Astrocyte (in vitro differentiated cells and primary cell): ENCODE measurements around the gene SEH1L.

Source experiments
- EZH2 ChIP-seq: IDR thresholded peaks from 2 replicates; pipeline ENCODE4 v1.6.1; 2012; ENCODE audit warnings: mild to moderate bottlenecking, low read length, inconsistent platforms; ENCODE audit not compliant: insufficient read depth
- TF ChIP-seq, protein P1 (sequence below): IDR thresholded peaks from 2 replicates; pipeline ENCODE4 v1.5.1; 2011; ENCODE audit warnings: low read depth, mild to moderate bottlenecking, inconsistent platforms, low read length, moderate library complexity; ENCODE audit not compliant: insufficient read depth

DNA sequence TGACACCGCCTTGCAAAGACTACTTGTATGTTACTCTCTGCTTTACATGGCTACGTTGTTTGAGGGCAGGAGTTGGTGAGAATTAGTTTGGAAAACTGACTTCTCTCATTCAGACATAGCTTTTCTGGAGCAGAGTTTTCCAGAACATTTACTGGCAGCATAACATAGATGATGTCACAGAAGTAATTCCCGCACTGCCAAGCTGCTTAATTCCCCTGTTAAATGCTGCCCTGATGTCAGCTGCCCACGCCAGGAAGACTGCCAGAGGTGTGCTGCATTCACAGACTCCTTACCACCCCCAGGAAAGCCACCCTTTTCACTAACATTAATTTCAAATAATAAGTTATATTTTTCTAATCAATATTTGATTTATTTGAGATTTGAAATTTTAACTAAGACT is 39.1 kb upstream of the SEH1L start:
- TF ChIP-seq, protein P1, sequence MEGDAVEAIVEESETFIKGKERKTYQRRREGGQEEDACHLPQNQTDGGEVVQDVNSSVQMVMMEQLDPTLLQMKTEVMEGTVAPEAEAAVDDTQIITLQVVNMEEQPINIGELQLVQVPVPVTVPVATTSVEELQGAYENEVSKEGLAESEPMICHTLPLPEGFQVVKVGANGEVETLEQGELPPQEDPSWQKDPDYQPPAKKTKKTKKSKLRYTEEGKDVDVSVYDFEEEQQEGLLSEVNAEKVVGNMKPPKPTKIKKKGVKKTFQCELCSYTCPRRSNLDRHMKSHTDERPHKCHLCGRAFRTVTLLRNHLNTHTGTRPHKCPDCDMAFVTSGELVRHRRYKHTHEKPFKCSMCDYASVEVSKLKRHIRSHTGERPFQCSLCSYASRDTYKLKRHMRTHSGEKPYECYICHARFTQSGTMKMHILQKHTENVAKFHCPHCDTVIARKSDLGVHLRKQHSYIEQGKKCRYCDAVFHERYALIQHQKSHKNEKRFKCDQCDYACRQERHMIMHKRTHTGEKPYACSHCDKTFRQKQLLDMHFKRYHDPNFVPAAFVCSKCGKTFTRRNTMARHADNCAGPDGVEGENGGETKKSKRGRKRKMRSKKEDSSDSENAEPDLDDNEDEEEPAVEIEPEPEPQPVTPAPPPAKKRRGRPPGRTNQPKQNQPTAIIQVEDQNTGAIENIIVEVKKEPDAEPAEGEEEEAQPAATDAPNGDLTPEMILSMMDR = no peak
- TF ChIP-seq EZH2 = no peak
